Astrocyte (in vitro differentiated cells and primary cell): ENCODE measurements around the gene KCNAB3.

Experiments
- EZH2 ChIP-seq: IDR thresholded peaks from 2 replicates; pipeline ENCODE4 v1.6.1; 2012; ENCODE audit warnings: mild to moderate bottlenecking, low read length, inconsistent platforms; ENCODE audit not compliant: insufficient read depth
- TF ChIP-seq, protein P1 (sequence below): IDR thresholded peaks from 2 replicates; pipeline ENCODE4 v1.5.1; 2011; ENCODE audit warnings: low read depth, mild to moderate bottlenecking, inconsistent platforms, low read length, moderate library complexity; ENCODE audit not compliant: insufficient read depth

DNA sequence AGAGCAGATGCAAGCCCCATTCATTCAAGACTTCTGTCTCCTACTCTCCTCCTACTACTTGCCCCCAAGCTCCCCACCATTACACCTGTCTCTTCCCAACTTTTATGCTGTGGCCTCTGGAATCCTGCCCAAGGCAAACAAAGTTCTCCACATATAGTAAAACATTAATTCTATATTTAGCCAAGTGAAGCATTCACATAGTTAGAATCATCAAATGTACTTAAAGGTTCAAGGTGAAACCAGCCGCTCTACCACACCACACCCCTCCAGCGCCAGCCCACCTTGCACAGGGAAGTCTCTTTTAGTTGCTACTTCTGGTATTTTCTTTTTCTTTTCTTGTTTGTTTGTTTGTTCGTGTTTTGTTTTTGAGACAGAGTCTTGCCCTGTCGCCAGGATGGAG, 47.4 kb upstream of the KCNAB3 start:
- TF ChIP-seq, protein P1, sequence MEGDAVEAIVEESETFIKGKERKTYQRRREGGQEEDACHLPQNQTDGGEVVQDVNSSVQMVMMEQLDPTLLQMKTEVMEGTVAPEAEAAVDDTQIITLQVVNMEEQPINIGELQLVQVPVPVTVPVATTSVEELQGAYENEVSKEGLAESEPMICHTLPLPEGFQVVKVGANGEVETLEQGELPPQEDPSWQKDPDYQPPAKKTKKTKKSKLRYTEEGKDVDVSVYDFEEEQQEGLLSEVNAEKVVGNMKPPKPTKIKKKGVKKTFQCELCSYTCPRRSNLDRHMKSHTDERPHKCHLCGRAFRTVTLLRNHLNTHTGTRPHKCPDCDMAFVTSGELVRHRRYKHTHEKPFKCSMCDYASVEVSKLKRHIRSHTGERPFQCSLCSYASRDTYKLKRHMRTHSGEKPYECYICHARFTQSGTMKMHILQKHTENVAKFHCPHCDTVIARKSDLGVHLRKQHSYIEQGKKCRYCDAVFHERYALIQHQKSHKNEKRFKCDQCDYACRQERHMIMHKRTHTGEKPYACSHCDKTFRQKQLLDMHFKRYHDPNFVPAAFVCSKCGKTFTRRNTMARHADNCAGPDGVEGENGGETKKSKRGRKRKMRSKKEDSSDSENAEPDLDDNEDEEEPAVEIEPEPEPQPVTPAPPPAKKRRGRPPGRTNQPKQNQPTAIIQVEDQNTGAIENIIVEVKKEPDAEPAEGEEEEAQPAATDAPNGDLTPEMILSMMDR, result no peak
- TF ChIP-seq EZH2, result no peak
